Kidney glomerular epithelial cell (primary cell): Measurements from ENCODE around the gene ADCY5.

ENCODE experiments used
- DNase-seq: peaks from one replicate; lab custom pipeline; 2025; lab: John Stamatoyannopoulos, UW

ADCY5 gene

DNA sequence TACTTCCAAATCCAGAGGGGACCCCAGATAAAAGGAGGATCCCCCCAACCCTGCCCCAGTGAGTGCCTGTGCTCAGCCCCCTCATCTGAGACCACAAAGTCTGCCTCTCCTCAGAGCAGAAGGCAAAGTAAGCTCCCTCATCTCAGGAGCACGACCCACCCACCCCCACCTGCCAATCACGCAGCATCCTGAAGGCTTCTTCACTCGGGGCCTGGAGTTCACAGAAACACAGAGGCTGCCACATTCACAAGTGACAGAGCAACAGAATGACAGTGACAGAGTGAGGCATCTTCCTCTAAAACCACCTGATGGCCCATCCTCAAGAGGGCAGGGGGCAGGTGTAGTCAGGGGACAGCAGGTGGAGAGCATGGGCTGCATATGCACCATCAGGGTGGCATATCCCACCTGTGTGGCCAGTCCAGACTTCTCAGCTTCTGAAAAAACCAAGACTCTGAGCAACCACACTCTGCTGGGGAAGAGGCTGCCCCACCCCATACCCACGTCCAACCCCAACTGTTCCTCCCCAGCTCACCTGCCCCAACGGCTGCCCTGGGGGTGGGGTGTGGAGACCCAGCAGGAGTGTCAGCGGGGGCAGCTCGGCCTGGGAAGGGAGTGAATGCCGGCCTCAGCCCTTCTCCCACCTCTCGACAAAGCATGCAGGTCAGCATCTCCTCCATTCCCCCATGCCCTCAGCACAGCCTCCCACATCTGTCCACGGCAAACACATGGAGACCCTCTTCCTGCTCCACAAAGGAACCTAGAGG lies 19.3 kb downstream of the ADCY5 start:
- no peak for DNase-seq

DNA sequence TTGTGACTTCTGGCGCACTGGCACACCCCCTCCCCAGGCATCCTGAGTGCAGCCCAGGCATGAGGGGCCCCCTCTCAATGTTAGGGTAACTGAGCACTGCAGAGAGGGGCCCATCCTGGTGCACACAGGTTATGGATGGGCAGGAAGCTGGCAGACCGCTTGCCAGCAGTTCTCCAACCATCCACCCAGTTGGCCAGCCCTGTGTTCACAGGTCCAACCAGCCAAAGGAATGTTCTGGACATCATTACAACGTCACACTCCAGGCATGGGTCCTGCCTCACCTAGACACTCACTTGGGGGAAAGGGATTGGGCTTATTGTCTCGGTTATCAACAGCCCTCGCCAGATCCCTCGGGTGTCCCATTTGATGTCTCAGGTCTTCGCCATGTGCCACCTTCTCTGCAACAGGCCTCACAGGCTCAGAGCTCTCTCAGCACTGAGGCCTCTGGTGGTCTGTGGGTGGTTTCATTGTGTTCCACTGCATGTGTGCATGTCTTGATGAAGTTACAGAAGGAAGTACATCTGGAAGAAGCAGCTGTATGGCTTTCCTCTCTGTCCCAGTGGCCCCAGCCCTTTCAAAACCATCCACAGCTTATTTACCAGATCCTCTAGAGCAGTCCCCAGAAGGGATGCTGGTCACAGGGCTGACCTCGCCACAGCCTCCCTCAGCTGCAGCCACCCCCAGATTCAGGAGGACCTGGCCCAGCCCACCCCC lies 23.7 kb downstream of the ADCY5 start:
- no peak for DNase-seq

DNA sequence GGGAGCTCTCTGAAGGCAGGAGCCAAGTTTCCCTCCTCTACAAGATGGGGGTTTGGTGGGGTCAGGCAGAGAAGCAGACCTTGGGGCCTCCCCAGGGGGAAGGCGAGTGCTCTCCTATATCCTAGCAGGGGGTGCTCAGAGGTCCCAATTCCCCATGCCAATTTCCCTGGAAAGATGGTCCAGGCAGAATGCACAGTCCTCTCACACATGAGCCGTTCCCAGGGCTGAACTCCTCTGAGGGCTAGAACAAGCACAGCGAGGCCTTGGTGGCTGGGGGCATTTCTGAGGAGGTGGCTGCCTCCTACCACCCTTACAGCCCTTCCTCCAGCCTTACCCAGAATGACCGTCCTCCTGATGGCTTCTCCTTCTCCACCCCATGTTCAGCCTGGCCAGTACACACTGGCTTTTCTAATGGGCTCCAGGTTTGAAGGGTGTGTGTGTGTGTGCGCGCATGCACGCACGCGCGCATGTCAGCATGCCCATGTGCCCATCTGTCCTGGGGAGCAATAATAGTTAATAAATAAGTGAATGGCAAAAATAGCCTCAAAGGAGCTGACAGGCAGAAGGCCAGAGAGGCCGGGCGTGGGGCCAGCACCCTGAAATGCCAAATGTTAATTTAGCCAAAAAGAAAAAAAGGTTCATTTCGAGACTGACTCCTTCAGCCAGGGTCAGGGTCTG lies 24.4 kb downstream of the ADCY5 start:
- no peak for DNase-seq

DNA sequence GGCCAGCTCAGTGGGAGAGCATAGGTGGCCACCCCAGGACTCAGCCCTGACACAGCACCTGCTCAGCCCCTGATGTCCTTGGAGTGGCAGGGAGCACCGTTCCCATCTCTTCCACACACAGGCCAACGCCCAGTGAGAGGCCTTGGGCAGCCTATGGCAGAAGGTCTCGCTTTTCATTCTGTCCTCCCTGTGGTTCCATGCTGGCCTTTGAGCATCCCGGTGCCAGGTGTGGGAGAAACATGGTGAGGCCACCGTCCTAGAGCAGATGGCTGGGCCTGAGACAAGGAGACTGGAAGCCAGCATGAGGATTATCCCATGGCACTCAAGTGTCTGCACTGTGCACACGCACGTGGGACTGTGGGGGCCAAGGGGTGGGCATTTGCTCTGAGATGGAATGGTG lies 25.1 kb downstream of the ADCY5 start:
- no peak for DNase-seq

DNA sequence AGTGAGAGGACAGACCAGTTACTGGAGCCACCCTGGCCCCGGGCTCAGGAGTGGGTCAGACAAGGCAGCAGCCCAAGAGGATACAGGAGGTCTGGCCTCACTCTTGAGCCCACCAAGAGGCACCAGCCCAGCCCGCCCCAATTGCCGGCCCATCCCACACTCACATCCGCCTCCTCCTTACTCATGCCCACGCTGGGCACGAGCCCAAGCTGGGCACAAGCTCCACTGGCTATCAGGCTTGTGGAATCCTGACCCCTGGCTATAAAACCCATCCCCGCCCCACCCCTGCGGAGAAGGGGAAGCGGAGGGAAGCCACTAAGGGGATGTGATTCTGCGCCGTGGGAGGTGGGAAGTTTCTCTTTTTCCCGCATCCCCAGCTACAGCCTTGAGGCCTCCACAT lies 25.9 kb downstream of the ADCY5 start:
- no peak for DNase-seq

DNA sequence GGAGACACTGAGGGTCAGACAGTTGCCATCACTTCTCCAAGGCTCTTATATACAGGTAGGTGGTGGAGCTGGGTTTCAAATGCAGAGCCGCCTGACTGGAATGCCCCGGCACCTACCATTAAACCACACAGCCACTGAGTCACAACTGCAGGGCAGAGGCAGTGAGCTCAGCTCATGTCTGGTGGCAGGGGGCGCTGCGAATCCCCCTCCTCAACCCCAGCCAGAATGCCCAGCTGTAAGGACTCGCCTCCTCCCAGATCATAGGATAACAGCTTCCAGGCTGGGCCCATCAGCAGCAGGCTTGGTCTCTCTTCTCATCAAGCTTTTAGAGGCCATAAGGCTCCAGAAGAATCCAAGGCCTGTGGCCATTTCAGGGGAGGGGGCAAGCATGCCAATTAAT lies 26.4 kb downstream of the ADCY5 start:
- DNase-seq = no peak

DNA sequence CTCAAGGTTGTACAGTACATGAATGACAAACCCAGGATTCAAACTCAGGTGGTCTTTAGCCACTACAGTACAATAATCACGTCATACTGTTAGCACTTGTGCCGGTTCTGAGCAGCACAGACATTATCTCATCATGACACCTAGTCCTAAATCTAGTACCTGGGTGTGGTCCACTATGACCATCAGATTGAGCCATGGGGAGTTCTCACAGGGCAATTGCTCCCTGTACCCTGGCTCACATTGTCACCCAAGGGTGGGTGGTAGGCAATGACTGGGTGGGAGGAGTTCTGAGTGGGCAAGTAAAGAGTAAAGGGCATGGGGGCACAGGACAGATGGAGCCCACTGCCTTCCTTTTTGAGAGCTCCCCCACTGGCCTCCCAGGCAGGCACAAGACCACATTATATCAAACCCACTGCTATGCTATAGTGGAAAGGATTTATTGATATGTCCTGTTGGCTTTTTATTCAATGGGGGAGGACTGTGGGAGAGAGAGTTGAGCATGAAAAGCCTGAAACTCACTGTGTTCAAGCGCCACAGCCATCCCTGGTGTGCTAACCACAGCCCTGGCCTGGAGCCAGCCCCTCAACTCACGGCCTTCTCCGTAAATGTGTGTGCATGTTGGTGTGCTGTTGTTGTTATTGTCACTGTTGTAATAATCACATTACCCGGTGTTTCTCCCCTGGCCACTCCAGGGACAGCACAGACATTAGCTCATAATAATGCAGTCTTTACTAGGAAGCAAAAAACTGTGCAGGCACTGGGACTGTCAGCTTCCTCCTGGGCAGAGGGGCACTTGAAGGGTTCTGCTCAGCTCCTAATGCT lies 27.3 kb downstream of the ADCY5 start:
- DNase-seq = no peak

DNA sequence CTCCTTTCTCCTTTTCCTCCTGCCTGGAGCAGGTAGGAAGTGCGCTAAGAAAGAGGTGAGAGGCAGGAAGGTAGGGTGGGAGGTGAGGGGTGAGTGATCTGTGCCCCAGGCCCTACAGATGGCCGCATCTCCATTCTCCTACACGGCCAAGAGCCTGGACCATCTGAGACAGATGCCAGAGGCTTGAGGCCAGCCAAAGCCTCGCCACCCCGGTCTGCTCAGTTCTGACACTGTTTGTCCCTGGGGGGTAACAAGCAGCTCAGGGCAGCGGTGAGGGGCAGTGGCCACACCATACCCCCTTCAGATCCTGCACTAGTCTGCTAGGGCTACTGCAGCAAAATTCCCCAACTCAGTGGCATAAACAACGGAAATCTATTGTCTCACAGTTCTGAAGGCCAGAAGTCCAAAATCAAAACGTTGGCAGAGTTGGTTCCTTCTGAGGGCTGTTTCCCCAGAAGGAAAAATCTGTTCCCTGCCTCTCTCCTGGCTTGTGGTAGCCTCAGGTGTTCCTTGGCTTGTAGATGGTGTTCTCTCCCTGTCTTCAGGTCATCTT lies 28.4 kb downstream of the ADCY5 start:
- DNase-seq = no peak

DNA sequence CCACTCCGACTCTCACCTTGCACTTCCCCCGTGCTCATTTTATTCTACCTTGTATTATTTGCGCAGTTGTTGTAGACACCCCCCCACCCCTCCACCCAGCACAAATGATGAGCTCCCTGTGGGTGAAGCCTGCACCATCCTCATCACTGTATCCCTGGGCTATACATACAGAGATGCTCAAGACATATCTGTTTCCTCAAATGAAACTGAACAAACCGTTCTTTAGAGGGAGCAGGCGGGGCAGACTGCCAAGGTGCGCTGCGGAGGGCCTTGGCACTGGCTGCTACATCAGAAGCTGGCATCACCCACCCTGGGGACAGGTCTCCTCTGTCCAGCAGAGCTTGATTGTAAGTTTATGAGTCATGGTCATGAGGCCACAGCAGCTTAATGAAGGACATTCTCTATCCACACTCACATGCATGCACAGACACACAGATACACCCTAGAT lies 29.0 kb downstream of the ADCY5 start:
- no peak for DNase-seq

DNA sequence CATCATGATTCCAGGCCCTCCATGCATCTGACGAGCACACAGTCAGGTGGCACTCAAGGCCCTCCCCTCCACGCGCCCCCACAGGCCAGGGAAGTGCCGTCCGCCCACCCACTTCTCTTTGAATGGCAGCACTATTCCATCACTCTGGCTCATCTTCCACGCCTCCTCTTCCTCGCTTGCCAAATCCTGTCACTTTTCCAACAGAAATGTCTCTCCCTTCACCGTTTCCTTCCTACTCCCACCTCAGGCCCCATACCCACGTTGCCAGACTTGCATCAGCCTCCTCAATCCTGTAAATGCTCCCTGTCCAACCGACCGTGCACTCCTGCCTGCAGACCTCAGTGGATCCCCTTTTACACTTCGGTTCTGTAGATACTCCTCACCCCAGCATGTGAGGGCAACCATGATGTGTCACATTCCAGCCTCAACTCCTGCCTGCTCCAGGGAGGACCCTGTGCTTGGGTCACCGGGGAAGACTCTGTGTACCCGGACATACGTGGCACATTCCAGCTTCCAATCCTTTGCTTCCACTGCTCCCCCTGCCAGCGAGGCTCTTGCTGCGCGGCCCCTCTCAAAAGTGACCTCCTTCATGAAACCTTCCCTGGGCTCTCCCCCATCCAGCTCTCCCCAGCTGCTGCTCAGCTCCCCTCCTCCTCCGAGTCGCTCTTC lies 29.6 kb downstream of the ADCY5 start:
- DNase-seq = no peak

DNA sequence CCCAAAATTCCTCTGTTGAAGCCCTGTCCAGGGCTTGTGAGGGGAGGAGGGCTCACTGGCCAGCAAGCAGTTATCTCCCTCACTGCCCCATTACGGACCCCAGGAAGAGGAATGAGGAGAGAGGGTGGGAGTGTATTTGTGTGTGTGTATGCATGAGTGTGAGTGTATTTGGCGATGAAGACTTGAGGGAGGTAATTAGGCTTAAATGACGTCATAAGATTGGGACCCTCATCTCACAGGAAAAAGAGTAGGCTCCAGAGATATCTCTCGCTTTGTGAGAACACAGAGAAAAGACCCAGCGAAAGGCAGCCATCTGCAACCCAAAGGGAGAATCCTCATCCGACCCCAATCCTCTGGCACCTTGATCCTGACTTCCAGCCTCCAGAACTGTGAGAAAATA lies 32.2 kb downstream of the ADCY5 start:
- DNase-seq = no peak

DNA sequence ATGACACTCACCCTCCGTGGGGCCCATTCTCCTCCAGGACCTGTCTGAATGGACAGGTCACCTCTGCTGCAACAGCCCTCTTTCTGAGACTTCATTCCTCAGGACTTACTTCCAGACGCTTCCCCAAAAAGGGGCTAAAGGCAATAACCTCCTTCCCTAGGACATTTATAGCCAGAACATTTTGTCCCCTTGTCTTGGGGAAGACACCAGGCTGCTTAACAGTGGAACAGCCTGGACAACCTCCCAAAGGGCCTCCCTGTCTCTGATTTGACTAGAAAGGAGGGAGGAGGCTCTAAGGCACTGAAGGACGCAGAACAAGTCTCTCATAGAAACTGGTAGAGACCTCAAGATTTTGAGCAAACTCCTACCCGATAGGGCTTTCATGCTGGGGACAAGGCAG lies 32.7 kb downstream of the ADCY5 start:
- DNase-seq = no peak

DNA sequence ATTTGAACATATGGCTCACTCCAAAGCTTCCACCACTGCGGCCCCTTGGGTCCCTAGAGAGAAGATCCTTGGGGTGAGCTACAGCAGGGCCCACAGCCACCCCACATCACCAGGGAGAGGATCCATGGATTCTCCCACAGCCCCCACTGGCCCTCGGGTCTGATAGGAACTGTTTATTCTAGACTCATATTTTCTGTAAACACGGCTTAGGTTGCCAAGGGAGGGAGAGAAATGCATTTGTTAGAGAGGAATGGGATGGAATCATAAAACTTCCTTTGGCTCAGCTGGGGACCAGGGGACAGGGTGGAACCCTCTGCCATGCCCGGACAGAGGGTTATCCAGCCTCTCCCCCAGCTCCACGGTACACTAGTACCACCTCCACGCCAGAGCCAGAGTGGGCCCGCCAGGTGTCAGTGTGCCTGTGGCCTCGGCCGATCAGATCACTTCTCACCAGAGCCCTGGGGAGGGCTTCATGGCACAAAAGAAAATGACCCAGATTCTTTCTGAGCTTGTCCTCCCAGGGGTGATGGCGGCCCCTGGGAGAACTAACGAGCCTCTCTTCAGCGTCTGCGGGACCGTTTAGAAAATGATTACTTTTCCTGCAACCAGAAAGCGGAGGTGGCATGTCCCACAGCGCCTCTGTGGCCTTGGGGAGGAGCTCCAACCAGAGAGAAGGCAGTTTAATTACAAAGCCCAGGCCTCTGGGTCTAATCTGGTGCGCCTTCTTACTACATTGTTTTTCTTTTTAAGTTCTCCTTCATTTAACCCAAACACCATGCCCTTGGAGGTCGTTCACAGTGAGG lies 33.7 kb downstream of the ADCY5 start:
- no peak for DNase-seq

DNA sequence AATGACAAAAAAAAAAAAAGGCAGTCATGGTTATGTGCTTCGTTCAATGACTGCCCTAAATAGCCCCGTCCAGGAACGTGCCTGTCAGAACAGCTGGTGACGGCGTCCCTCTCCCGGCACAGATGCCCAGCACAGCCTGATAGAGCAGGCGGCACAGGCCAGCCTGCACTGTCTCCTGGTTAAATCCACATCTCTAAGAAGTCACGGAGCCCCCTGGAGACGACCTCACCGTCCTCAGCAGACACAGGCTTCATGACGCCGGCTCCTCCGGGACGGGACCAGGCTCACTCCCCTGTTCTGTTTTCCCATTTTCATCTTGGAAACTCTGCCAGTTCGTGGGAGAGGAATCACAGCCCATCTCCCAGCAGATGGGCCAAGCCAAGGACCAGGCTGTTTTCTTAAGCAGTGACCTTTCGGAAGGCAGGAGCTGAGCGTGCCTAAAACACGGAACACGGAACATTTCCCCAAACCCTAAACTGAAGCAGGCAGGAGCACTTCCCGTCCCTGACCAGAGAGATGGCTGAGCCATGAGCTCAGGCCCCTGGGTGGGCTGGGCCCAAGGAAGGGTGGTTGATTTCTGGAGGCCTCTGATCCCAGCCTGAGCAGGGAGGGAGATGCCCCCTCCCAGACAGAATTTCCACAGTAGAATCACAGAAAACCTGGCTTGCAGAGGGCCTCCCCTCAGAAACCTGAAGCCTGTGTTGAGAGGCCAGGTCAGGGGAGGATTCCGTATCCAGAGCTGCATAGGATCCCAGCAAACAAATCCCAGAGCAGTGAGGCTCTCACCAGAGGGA lies 35.9 kb downstream of the ADCY5 start:
- DNase-seq = no peak

DNA sequence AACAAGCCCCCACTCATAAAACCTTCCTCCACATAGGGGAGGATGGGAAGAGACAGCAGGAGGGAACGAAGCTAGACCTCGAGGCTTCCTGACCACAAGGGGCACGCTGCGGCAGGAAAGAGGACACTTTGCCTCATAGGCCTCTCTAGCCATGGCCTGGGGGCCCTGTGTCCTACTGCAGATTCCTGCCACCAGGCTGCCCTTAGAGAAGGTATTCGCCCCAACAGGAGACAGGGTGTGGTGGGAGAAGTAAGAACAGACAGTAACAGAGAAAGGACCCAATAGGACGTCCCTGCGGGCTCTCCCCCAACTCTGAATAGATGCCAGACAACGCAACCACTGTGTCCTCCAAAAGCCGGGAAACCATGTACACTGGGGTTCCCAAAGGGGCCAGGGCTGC lies 36.8 kb downstream of the ADCY5 start:
- DNase-seq = no peak

DNA sequence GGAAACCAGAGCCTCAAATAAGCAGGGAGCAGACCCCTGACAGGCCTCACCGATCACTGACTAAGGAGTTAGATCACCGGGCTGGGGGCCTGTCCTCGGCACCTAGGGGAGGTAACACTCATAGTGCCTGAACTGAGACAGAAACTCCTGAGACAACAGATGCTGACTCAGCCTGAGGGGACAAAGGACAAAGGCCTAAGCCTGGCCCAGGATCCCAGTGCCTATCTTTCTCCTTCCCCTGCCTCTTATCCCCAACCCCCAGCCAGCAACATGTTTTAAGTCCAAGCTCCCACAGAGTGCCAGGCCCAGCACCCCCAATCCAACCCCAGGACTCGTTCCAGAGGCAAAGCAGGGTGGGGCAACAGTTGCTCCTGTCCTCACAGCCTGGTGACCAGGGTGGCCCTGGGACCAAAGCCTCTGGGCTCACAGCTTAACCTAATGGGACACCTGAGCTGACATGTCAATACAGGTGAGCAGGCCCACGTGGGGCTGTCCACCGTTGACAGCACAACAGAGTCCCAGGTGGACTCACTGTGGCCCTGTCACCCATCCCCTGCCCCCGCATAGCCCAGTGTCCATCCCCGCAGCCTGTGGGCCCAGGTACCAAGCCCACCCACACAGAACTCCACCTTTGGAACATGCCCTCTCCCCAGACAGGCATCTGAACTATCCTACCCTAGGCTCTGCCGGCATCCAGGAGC lies 37.4 kb downstream of the ADCY5 start:
- DNase-seq = no peak

DNA sequence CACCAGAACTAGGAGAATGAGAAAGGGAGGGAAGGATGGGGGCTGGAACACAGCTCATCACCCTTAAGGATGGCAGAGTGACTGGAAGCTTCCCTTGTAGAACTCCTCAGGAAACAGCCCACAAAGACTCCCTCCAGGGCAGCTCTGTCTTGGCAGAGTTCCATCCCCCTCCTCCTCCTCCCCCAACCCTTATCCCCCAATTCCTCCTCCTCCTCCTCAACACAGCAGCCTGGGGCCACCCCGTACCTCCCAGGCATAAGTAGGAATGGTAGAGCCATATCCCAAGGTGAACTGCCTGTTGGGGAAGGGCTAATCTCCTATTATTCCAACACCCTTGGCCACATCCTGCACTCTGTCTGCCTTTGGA lies 38.8 kb downstream of the ADCY5 start:
- peak; percentile 76 for DNase-seq

DNA sequence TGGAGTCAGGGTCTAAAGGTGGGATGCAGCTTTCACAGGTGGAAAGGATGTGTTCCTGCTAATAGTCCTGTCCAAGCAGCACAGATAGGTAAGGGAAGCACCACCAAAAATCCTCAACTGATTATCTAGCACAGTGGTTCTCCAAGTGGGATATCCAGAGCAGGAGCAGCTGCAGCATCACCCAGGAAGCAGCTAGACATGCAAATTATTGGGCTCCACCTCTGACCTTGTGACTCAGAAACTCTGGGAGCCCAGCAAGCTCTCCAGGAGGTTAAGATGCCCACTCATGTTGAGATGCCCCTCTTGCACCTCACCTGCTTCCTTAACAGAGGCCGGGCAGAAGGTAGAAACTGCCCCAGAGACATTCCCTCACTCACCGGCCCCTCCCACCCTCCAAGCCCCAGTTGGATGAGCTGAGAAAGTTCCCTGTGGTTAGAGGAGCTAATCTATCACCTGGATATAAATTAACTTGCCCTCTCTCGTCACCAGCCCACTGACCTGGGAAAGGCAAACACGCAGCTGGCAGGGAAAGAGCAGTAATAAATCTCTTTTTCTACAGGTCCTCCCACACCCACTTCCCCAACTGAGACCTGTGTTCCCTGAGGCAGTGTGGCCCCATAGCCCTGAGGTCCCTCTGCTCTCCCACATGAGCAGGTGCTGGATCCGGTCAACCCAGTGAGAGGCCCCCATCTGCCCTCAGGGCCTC lies 39.3 kb downstream of the ADCY5 start:
- DNase-seq = peak; percentile 94

DNA sequence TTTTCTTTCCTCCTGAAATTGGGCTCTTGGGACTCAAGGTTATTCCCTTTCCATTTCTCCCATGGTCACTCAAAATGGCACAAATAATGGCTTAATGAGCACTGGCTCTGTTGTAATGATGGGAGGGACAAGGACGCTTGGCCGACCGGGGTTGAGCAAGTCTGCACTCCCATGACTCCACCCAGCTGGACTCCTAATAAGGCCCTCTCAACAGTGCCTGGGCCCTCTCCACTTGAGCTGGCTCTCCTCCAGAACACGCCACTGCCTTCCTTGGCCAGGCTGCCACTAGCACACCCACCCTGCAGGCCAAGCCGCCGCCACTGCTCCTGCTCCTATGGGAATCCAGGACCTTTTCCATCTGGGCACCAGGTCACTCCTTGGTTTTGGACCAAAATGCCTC lies 42.3 kb downstream of the ADCY5 start:
- DNase-seq = no peak
